GM19455 (cell line): ENCODE measurements around the gene MMP24OS.
"Not testable (repeated sequence)": the region's sequence is repeated elsewhere in the genome, so short reads cannot be mapped to it uniquely, and the experiment has no call there.

Experiments
- ATAC-seq: cut with Tn5 transposase; IDR thresholded peaks from one replicate; pipeline ENCODE4 v1.9.1; 2021; ENCODE audit not compliant: unreplicated experiment

The MMP24OS gene

DNA sequence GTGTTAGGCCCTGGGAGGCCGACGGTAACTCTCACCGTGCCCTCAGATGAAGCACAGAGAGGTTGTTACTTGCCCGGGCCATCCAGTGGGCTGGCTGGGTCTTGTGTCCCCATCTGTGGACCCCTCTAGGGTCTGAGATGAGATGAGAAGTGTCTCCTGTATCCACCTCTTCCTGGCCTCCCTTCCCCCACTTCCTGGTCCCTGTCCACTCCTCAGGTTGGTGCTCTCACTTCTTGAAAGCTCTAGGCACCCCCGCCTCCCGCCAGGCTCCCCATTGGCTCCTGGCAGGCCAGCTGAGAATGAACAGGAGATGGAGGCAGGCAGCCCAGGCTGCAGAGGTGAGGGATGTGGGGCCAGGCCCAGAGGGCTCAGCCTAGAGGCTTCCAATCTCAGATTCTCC is 1.5 kb downstream of the MMP24OS start:
- ATAC-seq: no peak

DNA sequence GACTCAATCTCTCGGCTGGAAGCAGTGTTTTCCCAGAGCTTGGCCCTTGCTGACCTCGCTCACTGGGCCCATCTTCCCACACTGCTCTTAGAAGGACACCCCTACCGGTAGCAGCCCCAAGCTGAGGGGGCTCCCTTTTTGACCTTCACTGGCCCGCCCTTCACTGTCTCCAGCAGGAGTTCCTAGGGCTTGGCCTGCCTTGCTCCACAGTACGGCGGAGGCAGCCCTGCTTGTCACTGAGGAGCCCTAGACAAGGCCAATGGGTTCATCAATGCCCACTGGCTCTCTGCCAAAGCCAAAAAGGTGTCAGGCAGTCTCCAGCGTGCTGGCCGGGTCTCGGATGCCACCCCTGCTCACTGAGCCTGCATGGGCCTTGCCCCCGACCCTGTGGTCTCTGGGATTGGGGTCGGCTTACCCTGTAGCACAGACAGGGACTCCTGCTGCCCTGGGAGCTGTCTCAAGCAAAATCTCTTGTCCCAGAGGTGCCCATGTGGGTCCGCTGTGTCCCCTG is 2.1 kb downstream of the MMP24OS start:
- ATAC-seq: no peak

DNA sequence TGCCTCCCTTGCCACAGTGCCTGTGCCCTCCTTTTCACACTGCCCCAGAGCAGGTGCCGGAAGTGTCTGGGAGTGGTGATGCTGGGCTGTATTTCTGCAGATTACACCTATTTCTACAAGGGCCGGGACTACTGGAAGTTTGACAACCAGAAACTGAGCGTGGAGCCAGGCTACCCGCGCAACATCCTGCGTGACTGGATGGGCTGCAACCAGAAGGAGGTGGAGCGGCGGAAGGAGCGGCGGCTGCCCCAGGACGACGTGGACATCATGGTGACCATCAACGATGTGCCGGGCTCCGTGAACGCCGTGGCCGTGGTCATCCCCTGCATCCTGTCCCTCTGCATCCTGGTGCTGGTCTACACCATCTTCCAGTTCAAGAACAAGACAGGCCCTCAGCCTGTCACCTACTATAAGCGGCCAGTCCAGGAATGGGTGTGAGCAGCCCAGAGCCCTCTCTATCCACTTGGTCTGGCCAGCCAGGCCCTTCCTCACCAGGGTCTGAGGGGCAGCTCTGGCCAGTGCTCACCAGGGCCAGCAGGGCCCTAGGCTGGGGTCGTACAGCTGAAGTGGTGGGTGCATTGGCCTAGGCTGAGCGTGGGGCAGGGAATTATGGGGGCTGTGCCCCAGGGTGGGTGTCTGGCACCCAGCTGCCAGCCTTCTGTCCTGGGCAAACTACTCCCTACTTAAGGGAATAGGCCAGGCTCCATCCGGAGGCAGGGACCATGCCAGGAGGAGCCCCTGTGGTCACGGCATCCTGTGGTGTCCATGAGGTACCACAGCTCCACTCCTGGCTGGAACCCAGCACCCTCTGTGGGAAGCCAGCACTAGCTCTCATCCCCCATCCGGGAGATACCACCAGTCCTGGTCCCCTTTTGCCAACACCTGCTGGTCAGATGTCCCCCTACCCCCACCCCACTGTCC is 3.5 kb downstream of the MMP24OS start:
- ATAC-seq: no peak

DNA sequence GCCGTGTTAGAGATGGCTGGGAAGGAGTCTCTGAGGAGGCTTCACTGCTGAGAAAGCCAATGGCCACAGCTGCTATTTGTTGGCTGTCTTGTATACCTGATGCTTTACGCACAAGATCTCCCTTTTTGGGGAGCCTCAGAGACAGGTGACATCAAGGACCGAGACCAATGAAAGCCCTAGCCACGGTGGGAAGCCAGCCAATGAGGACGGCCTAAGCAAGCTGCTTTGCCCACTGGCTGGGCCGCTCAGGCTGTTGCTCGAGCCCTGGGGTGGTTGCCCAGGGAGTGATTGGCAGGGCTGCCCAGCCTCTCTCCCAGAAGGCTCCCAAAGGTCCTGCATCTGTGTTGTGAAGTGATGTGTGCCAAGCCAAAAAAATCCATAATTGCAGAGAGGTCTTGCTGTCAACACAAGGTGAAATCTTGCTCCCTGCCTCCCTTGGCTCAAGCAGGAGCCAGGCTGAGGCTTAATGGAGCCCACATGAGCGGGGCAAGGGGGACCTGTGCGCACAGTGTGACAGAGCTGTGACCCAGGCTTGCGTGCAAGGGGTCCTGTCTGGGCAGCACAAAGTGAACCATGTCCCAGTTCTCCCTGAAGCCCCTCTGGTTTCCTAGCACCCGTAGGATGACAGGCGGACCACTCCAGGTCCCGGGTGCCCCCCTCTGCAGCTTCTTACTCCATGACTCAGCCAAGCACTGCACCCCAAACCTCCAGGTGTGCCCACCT is 4.3 kb downstream of the MMP24OS start:
- ATAC-seq: no peak

DNA sequence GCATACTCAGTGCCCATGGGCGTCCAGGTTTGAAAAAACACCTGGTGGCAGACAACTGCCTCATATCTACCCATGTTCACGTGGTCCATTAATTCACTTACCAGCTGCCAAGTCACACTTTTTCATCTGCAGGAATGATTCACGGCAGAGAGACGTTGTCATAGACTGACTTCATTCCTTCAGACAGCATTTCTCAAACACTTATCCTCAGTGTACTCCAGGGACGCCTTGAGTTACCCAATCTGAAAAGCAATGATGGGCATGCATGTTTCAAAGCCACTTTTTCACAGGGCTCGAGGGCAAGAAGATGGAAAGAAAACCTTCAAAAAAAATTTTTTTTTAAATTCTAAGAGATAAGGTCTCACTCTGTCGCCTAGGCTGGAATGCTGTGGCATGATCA is 6.0 kb downstream of the MMP24OS start:
- ATAC-seq: no peak

DNA sequence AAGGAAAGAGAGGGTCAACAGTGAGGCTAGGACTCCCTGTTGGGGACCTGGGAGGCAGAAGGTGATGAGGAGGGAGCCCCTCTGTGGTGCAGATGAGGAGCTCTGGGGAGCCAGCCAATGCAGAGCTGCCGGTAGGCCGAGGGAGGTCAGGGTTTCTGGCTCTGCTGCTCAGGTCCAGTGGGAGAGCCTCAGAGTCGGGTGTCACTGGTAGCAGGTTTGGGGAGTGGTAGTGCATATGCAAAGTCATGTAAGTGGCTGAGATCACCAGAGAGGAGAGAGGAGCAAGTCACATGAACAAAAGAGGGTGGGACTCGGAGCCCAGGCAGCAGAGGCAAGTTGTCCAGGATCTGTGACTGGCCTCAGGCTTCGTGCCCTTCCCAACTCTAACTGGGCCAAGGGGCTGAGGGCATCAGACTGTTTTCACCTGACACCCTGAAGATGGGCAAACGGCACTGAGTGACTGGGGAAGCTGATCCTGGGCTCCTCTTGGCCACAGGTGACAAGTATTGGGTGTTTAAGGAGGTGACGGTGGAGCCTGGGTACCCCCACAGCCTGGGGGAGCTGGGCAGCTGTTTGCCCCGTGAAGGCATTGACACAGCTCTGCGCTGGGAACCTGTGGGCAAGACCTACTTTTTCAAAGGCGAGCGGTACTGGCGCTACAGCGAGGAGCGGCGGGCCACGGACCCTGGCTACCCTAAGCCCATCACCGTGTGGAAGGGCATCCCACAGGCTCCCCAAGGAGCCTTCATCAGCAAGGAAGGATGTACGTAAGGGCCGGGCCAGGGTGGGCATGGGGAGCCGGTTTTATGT is 6.6 kb downstream of the MMP24OS start:
- ATAC-seq: no peak

DNA sequence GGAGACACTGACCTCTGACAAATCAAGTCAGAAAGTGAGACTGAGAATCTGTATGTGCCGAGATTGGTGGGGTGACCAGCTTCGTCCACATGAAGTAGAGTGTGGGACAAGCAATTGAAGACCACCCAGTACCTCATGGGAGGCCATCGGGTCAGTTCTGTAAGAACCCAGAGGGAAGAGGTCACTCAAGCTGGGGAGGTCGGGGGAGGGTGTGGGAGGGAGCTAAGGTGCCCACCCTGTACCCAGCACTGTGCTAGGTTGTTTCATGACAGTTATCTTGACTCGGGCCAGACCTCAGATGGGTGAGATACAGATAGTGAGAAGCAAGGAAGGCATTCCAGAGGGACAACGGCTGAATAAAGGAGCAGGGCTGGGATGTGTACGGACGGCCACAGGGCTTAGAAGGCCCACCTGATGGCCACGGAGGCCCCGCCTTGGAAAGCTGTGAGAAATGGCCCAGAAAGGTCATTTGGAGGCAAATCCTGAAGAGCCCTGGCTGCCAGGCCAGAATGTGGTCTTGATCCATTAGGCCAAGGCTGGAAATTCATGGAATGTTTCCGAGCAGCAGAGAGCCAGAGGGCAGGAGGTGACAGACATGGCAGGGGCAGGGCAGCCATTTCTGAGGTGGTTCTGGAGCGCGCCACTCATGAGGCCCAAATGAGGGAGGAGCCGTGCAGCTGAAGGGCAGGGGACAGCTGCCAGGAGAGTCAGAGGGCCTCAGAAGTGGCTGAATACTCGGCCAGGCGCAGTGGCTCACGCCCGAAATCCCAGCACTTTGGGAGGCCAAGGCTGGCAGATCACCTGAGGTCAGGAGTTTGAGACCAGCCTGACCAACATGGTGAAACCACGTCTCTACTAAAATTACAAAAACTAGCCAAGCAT is 7.7 kb downstream of the MMP24OS start:
- ATAC-seq: no peak

DNA sequence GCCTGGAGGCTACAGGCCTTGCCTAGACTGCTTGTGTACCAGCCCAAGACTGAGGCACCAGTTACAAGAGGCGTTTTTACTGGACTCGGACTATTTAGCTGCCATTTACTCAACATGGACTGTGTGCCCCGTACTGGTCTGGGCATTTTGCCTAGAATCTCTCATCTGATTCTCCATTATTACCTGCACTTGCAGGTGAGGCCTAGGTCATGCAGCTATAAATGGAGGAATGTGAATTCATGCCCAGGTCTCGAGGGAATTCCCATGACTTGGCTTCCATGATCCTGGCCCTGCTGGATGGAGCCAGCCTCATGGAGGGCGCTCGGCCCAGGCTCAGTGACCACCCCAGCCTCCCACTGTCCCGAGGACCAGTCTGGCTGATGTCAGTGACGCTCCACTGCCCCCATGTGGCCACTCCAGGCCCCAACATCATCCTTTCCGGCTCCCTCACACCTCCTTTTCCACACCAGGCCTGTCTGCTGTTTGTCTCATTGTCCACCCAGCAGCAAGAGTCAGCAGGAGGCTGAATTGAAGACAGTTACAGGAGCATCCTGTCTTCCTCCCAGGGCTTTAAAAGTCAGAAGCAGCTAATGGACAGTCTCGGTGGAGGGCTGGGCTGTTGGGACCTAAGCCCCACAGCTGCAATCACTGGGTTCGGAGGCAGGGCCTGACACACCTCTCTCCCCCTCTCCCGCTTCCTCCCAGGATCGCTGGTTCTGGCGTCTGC is 8.7 kb downstream of the MMP24OS start:
- no peak for ATAC-seq

DNA sequence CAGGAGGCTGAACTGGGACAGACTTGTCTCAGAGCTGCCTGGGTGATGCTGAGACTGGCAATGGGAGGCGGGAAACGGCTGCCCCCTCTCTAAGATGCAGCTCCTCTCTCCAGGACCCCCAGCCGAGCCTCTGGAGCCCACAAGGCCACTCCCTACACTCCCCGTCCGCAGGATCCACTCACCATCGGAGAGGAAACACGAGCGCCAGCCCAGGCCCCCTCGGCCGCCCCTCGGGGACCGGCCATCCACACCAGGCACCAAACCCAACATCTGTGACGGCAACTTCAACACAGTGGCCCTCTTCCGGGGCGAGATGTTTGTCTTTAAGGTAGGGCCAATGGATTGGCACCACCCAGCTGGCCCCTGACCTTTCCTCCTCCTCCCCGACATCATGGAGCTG is 10.8 kb downstream of the MMP24OS start:
- no peak for ATAC-seq

DNA sequence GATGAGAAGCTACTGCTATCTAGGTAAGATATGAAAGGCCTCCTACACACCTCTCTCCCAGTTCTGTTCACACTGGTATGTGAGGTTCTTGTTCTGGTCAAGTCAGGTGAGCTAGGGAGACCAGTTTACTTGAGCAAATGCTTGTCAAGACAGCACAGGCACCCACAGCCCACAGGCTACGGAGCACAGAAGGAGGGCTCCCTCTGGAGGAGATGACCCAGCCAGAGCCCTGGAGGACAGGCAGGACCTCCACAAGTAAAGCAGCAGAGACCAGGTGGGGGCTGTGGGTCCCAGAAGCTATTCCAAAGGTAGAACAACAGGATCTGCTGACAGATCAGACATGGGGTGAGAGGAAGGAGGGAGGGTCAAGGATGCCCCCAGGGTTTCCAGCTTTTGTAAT is 13.2 kb downstream of the MMP24OS start:
- ATAC-seq: no peak

DNA sequence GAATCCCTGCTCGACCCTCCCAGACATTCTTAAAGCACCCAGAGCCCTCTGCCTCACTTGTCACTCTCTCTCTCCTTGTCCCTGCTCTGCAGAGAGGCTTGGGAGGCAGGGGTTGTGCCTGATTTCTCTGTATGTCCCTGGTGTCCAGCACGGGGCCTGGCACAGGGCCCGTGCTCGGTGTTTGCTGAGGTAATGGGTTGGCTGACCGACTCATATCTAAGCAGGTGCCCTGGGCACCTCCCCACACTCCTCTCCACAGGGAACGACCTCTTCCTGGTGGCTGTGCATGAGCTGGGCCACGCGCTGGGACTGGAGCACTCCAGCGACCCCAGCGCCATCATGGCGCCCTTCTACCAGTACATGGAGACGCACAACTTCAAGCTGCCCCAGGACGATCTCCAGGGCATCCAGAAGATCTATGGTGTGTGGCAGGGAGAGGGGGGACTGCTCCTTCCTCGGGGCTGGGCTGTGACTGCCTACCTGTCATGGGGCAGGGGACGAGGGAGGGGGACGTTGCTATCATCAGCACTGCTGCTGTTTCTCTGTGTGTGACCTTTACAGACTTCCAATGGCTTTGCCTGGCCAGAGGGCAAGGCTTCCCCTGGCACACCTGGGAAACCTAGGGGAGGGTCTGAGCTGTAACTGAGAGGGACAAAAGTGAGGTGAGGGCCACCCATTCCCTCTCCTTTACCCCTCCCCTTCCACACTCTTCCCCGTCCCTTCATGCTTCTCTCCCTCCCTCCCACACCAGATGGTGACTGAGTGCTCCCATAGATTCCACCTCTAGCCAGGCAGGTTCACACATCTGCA is 14.2 kb downstream of the MMP24OS start:
- no peak for ATAC-seq

DNA sequence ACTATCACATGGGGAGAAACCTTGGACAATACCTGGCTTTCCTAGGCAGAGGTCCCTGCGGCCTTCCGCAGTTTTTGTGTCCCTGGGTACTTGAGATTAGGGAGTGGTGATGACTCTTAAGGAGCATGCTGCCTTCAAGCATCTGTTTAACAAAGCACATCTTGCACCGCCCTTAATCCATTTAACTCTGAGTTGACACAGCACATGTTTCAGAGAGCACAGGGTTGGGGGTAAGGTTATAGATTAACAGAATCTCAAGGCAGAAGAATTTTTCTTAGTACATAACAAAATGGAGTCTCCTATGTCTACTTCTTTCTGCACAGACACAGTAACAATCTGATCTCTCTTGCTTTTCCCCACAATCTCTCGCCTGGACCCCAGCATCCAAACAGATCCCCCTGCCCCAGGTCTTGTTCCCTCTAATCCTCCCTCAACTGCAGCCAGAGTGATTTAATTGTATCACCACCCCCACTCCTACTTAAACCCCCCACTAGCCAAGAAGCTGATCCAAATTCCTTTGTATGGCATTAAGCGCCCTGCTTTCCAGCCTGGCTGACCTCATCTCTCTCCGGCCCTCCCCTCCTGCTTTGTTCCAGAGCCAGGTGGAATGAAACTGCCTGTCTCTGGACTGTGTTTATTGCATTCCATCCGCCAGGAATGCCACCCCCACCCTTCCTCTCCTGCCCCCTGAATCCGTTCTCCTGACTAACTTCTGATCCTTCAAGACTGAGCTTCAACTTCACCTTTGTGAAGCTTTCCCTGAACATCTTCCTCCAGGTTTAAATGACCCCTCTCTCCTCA is 15.0 kb downstream of the MMP24OS start:
- not testable (repeated sequence) for ATAC-seq

DNA sequence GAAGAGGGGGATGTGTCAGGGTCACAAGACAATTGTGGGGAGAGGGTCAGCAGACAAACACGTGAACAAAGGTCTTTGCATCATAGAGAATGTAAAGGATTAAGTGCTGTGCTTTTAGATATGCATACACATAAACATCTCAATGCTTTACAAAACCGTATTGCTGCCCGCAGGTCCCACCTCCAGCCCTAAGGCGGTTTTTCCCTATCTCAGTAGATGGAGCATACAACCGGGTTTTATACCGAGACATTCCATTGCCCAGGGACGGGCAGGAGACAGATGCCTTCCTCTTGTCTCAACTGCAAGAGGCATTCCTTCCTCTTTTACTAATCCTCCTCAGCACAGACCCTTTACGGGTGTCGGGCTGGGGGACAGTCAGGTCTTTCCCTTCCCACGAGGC is 15.6 kb downstream of the MMP24OS start:
- not testable (repeated sequence) for ATAC-seq

DNA sequence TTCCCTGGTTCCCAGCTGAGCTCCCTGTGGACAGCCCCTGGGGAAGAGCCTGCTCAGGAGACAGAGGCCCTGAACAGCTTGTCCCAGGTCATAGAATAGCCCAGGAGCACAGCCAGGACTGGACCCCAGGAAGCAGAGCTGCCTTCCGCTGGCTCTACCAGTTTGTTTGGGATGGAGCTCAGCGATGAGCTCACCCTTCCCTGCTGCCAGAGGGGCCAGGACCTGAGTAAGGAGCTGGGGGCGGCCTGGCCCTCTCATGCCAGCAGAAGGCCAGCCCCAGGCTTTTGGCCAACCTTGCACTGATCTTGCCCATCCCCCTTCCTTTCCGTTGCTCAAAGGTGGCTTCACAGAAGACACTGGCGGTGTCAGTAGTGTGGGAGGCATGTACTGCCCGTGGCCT is 17.5 kb downstream of the MMP24OS start:
- ATAC-seq: no peak

DNA sequence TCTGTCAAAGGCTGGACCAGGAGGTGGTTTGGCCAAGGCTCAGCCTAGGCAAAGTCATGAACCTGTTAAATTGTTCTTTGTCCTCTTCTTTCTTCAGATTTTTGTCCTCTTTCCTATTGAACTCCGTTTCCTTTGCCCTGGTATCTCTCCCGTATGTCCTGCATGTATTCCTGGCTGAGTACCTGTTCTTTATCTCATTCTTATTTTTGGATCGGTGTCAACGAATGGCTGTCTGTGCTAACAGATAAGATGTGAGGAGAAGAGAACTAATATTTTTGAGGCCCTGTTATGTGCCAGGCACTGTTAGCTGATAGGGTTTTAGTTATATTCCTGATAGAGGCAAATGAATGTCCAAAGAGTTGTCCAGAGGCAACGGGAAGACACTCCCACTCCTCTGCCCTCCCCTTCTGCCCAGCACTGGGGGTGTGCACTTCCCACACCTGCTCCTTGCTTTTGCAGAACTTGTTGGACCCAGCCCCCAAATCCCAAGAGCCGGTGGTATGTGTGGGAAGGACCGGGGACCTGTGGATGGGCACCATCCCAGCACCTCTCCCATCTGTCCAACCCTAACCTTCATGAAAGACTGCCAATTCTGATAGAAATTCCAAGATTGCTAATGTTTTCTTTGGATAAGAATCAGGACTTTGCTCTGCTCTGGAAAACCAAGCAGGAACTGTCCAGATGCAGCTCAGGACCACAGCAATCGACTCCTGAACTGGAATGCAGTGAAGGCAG is 20.6 kb downstream of the MMP24OS start:
- no peak for ATAC-seq

DNA sequence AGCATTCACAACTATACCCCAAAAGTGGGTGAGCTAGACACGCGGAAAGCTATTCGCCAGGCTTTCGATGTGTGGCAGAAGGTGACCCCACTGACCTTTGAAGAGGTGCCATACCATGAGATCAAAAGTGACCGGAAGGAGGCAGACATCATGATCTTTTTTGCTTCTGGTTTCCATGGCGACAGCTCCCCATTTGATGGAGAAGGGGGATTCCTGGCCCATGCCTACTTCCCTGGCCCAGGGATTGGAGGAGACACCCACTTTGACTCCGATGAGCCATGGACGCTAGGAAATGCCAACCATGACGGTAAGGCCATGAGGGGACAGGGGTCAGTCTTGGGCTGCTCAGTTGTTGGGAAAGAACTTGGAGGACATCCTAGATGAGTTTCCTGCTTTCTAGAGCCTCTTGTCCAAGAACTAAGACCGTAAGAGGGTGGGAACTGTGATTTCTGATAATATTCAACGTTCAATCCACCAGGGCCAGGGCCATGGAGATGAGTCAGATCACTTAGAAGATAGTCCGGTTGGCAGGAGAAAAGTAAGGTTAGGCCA is 23.4 kb downstream of the MMP24OS start:
- no peak for ATAC-seq

DNA sequence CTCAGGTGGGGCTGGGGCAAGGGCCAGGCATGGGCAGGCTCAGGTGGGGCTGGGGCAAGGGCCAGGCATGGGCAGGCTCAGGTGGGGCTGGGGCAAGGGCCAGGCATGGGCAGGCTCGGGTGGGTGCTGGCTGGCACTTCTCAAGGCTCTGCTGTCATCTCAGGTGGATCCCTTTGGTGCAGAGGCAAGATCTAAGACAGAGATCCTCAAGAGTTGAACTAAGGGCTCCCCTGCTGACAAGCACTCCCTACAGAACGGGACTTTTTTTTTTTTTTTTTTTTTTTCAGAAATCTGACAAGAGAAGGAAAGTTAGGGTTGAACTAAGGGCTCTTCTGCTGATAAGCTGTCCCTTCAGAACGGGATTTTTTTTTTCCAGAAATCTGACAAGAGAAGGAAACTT is 24.9 kb downstream of the MMP24OS start:
- ATAC-seq: no peak
